Skeletal muscle tissue (tissue), 4 donors: ENCODE results near the gene MRPL24. TPM values are rescaled to one million over a fixed set of nuclear protein-coding genes. Genes with fewer than 3 reads are reported as not detected.

Experiments
- H3K27ac ChIP-seq: one replicate; pipeline ENCODE4 v1.7.0; 2013; ENCODE audit warnings: mild to moderate bottlenecking, low read depth, low read length, inconsistent platforms
- H3K27me3 ChIP-seq, 3 donors: one replicate each; pipeline ENCODE4 v1.7.0; 2013; ENCODE audit warnings: low read length in 3 of 3; ENCODE audit not compliant: control insufficient read depth in 3 of 3, insufficient read depth in 3 of 3
- H3K36me3 ChIP-seq, 3 donors: one replicate each; pipeline ENCODE4 v1.7.0; 2013; ENCODE audit warnings: low read length in 3 of 3; ENCODE audit not compliant: control insufficient read depth in 3 of 3, insufficient read depth in 3 of 3
- H3K4me1 ChIP-seq, 3 donors: one replicate each; pipeline ENCODE4 v1.7.0; 2013; ENCODE audit warnings: low read length in 3 of 3, mild to moderate bottlenecking in 3 of 3; ENCODE audit not compliant: control insufficient read depth in 3 of 3, insufficient read depth in 3 of 3
- H3K4me3 ChIP-seq, 3 donors: one replicate each; pipeline ENCODE4 v1.7.0; 2013; ENCODE audit warnings: low read length in 3 of 3
- H3K9ac ChIP-seq, 3 donors: one replicate each; pipeline ENCODE4 v1.7.0; 2013; ENCODE audit warnings: low read length in 3 of 3, mild to moderate bottlenecking in 3 of 3, moderate library complexity in 2 of 3, low read depth in 1 of 3
- H3K9me3 ChIP-seq, 3 donors: one replicate each; pipeline ENCODE4 v1.7.0; 2013; ENCODE audit warnings: low read length in 3 of 3; ENCODE audit not compliant: control insufficient read depth in 3 of 3
- total RNA-seq: library from RNA; depleted of rRNA; stranded (reverse); fragments of >200 nt; gene quantifications from one replicate; pipeline ENCODE4 v1.2.3, GENCODE V29; 2014
- donor health status: Osteomylitis.

MRPL24 gene
- total RNA-seq, 1 donor from 2014 or later: 36.5 TPM

GRCh38 chr1:156717351-156717750, 23.5 kb downstream of the MRPL24 start:
- no peak overlapping the region for H3K27ac ChIP-seq
- no peak overlapping the region for H3K4me3 ChIP-seq
- peaks cover 11 to 14% (median 14%) of the 10 kb centered on the region in 3 donors for H3K36me3 ChIP-seq
- no peaks in the 10 kb centered on the region for H3K4me1 ChIP-seq
- no peaks in the 10 kb centered on the region for H3K27me3 ChIP-seq
- H3K9ac ChIP-seq: no peak overlapping the region
- H3K9me3 ChIP-seq: no peaks in the 10 kb centered on the region

- Histone ChIP-seq H3K4me1 (peaks cover 6 to 9% (median 6%) of the 10 kb centered on the region in 3 donors), H3K9ac (no peak overlapping the region), H3K27me3 (no peaks in the 10 kb centered on the region), H3K9me3 (no peaks in the 10 kb centered on the region), H3K36me3 (no peaks in the 10 kb centered on the region), H3K27ac (no peak overlapping the region), H3K4me3 (no peak overlapping the region)
Measured at GRCh38 chr1:156714830-156715229, 26.1 kb downstream of the MRPL24 start.

GRCh38 chr1:156712626-156713025, 28.3 kb downstream of the MRPL24 start:
- no peaks in the 10 kb centered on the region for H3K9me3 ChIP-seq
- H3K4me3 ChIP-seq: no peak overlapping the region
- peak overlapping the region in 1 of 3 donors; percentile 12 for H3K9ac ChIP-seq
- no peaks in the 10 kb centered on the region for H3K27me3 ChIP-seq
- no peaks in the 10 kb centered on the region for H3K36me3 ChIP-seq
- peaks cover 11 to 19% (median 12%) of the 10 kb centered on the region in 3 donors for H3K4me1 ChIP-seq
- no peak overlapping the region for H3K27ac ChIP-seq

- Histone ChIP-seq H3K9ac (no peak overlapping the region), H3K36me3 (no peaks in the 10 kb centered on the region), H3K9me3 (no peaks in the 10 kb centered on the region), H3K27ac (no peak overlapping the region), H3K4me3 (no peak overlapping the region), H3K4me1 (peaks cover 15 to 22% (median 16%) of the 10 kb centered on the region in 3 donors), H3K27me3 (peaks cover 0 to 4% (median 0%) of the 10 kb centered on the region in 3 donors)
Measured at GRCh38 chr1:156711011-156711817, 29.7 kb downstream of the MRPL24 start.

GRCh38 chr1:156709757-156710489, 31.0 kb downstream of the MRPL24 start:
- no peak overlapping the region for H3K27ac ChIP-seq
- no peaks in the 10 kb centered on the region for H3K9me3 ChIP-seq
- H3K27me3 ChIP-seq: peaks cover under 1 to 16% (median 4%) of the 10 kb centered on the region in 3 donors
- H3K4me1 ChIP-seq: peaks cover 28 to 34% (median 29%) of the 10 kb centered on the region in 3 donors
- H3K36me3 ChIP-seq: no peaks in the 10 kb centered on the region
- peak overlapping the region in 2 of 3 donors; percentile 30 to 40 for H3K9ac ChIP-seq
- no peak overlapping the region for H3K4me3 ChIP-seq

- Histone ChIP-seq H3K27me3 (peaks cover 10 to 25% (median 13%) of the 10 kb centered on the region in 3 donors), H3K27ac (no peak overlapping the region), H3K36me3 (no peaks in the 10 kb centered on the region), H3K4me1 (peaks cover 36 to 38% (median 37%) of the 10 kb centered on the region in 3 donors), H3K9ac (peak overlapping the region in 1 of 3 donors; percentile 8), H3K9me3 (no peaks in the 10 kb centered on the region), H3K4me3 (no peak overlapping the region)
Measured at GRCh38 chr1:156709031-156709430, 31.9 kb downstream of the MRPL24 start.

GRCh38 chr1:156708218-156708661, 32.6 kb downstream of the MRPL24 start:
- Histone ChIP-seq H3K4me1 (peaks cover 36 to 43% (median 39%) of the 10 kb centered on the region in 3 donors), H3K4me3 (no peak overlapping the region), H3K9ac (no peak overlapping the region), H3K27ac (no peak overlapping the region), H3K9me3 (no peaks in the 10 kb centered on the region), H3K36me3 (no peaks in the 10 kb centered on the region), H3K27me3 (peaks cover 18 to 33% (median 21%) of the 10 kb centered on the region in 3 donors)

- Histone ChIP-seq H3K27ac (peak overlapping the region; percentile 40), H3K36me3 (no peaks in the 10 kb centered on the region), H3K9ac (no peak overlapping the region), H3K4me1 (peaks cover 36 to 43% (median 39%) of the 10 kb centered on the region in 3 donors), H3K4me3 (no peak overlapping the region), H3K9me3 (no peaks in the 10 kb centered on the region), H3K27me3 (peaks cover 21 to 38% (median 26%) of the 10 kb centered on the region in 3 donors)
Measured at GRCh38 chr1:156707417-156708217, 33.3 kb downstream of the MRPL24 start.

- H3K36me3 ChIP-seq: no peaks in the 10 kb centered on the region
- H3K27me3 ChIP-seq: peaks cover 21 to 38% (median 26%) of the 10 kb centered on the region in 3 donors
- H3K9ac ChIP-seq: peak overlapping the region in 2 of 3 donors; percentile 65 to 76
- no peaks in the 10 kb centered on the region for H3K9me3 ChIP-seq
- peak overlapping the region; percentile 55 to 70 (median 66) for H3K4me3 ChIP-seq
- H3K4me1 ChIP-seq: peaks cover 36 to 43% (median 39%) of the 10 kb centered on the region in 3 donors
- H3K27ac ChIP-seq: peak overlapping the region; percentile 76
Measured at GRCh38 chr1:156706657-156707416, 34.1 kb downstream of the MRPL24 start.
